ENCODE measurements around the gene DAGLA. TPM values are rescaled to one million over a fixed set of nuclear protein-coding genes. Genes with fewer than 3 reads are reported as not detected.

DAGLA gene
- total RNA-seq, 1 donor: 4.2 TPM

DNA sequence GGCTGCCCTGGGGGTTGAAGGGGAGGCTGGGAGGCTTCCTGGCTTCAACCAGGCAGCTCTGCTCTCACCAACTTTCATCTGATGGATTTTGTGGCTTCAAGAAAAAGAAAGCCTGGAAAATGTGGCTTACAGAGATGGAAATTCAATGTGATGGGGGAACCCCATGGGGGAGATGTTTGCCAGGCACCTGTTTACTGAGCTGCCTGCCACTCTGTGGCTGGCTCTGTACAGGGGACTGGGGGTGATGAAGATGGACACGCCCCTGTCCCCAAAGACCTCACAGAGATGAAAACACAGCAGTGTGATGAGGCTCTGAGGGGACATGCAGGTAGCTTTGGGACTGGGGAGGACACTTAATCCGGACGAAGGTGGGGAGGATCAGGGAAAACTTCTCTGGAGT lies 102.1 kb downstream of the DAGLA start:
- no peak overlapping the region for H3K4me3 ChIP-seq (ENCODE audit: low read depth, low read length)
- no peak for DNase-seq (ENCODE audit: low read depth)
- no peak for TF ChIP-seq CTCF (IDR thresholded peaks at IDR 0.05; ENCODE audit: insufficient read depth, low read length)

- TF ChIP-seq CTCF (IDR thresholded peaks at IDR 0.05; ENCODE audit: insufficient read depth, low read length): no peak
- no peak for DNase-seq (ENCODE audit: low read depth)
- no peak overlapping the region for H3K4me3 ChIP-seq (ENCODE audit: low read depth, low read length)
Measured at GRCh38 chr11:61782841-61783240, 102.7 kb downstream of the DAGLA start.

DNA sequence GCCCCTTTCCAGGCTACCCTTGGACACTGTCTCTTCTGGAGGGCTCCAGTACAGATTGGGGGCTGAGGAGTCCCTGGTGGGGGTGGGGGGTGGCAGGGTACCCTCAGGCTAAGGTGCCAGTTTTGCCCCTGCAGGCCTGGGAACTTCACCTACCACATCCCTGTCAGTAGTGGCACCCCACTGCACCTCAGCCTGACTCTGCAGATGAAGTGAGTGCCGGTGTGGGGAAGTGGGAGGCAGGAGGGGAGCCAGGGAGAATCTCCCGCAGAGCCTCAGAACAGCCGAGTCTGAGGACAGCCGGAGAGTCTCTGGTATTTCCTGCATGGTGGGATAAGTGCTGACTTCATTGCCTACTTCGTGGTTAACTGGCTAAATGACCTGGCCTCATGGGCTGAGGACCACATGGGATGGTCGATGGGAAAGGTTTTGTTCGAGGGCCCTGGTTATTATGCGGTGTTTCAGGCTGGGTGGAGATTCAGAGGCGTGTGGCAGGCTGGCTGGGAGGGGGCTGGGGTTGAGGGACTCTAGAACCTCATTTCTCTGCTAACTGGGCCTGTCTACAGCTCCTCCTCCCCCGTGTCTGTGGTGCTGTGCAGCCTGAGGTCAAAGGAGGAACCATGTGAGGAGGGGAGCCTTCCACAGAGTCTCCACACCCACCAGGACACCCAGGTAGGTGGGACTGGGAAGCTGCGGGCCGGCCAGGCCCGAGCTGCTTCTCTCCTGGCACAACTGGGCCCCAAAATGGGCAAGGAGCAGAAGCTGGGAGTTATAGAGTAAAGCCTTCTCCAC lies 103.7 kb downstream of the DAGLA start:
- no peak for TF ChIP-seq CTCF (IDR thresholded peaks at IDR 0.05; ENCODE audit: insufficient read depth, low read length)
- no peak for DNase-seq (ENCODE audit: low read depth)
- H3K4me3 ChIP-seq (ENCODE audit: low read depth, low read length): no peak overlapping the region

GRCh38 chr11:61784506-61784805 lies 104.3 kb downstream of the DAGLA start:
- no peak overlapping the region for H3K4me3 ChIP-seq (ENCODE audit: low read depth, low read length)

DNA sequence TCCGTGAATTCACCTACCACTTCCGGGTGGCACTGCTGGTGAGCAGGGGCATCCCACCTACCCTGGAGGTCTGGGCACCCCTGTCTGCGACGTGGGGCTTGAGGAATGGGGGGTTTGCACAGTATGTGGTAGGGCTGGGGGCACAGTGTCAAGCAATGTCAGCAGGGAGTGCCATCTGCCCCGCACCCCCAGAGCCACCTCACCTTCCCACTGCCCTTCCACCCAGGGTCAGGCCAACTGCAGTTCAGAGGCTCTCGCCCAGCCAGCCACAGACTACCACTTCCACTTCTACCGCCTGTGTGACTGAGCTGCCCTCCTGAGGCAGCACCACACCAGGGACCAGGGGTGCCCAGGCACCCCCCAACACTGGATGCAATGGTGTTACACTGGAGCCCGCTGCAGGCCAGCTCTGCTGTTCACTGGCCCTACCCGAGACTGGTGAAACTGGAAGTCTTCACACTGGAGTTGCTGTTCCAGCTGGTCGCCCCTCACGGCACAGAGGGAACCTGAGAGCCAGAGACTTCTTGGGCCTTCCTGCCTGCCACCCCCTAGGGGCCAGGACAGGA lies 105.7 kb downstream of the DAGLA start:
- no peak overlapping the region for H3K4me3 ChIP-seq (ENCODE audit: low read depth, low read length)
- no peak for DNase-seq (ENCODE audit: low read depth)
- no peak for TF ChIP-seq CTCF (IDR thresholded peaks at IDR 0.05; ENCODE audit: insufficient read depth, low read length)

More at GRCh38 chr11:61784506-61784805, 104.3 kb downstream of the DAGLA start:
- no peak for DNase-seq (ENCODE audit: low read depth)
- TF ChIP-seq CTCF (IDR thresholded peaks at IDR 0.05; ENCODE audit: insufficient read depth, low read length): no peak

DNA sequence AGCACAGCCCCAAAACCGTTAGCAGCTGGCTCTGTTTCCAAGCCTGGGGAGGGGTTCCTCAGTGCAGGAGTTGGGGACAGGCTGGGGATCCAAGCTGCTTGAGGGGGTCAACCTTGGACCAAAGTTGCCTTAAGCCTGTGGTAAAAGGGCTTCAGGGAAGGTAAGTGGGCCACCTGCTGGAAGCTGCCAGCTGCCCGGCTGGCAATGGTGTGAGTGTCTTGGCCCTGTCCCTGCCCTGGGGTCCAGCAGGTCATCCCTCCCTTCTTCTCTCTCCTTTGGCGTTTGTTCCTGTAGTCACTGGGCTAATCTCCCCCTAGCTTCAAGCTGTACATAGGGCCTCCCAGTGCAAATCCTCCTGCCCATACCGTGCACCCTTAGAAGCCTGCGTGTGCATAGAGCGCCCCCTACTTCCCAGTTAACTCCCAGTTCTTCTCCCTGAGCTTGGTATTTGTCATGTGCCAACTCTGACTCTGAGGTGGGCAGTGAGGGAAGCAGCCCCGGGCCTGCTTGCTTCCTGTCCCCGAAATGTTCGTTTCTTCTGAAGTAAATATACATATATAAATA lies 107.8 kb downstream of the DAGLA start:
- peak; percentile 57 for TF ChIP-seq CTCF (IDR thresholded peaks at IDR 0.05; ENCODE audit: insufficient read depth, low read length)
- peak; percentile 51 for DNase-seq (ENCODE audit: low read depth)
- H3K4me3 ChIP-seq (ENCODE audit: low read depth, low read length): no peak overlapping the region
